HTERT RPE-1 (cell line): Measurements from ENCODE around the gene GGT1.
"Not testable (repeated sequence)": the region's sequence is repeated elsewhere in the genome, so short reads cannot be mapped to it uniquely, and the experiment has no call there.

Experiments used
- in situ Hi-C: fragments of 300-500 bp; cut with MboI; formaldehyde crosslinking; loops from 4 replicates; pipeline ENCODE4 v1.14.3; 2020; ENCODE audit warnings: low sequenced_read_pairs

Gene GGT1

DNA sequence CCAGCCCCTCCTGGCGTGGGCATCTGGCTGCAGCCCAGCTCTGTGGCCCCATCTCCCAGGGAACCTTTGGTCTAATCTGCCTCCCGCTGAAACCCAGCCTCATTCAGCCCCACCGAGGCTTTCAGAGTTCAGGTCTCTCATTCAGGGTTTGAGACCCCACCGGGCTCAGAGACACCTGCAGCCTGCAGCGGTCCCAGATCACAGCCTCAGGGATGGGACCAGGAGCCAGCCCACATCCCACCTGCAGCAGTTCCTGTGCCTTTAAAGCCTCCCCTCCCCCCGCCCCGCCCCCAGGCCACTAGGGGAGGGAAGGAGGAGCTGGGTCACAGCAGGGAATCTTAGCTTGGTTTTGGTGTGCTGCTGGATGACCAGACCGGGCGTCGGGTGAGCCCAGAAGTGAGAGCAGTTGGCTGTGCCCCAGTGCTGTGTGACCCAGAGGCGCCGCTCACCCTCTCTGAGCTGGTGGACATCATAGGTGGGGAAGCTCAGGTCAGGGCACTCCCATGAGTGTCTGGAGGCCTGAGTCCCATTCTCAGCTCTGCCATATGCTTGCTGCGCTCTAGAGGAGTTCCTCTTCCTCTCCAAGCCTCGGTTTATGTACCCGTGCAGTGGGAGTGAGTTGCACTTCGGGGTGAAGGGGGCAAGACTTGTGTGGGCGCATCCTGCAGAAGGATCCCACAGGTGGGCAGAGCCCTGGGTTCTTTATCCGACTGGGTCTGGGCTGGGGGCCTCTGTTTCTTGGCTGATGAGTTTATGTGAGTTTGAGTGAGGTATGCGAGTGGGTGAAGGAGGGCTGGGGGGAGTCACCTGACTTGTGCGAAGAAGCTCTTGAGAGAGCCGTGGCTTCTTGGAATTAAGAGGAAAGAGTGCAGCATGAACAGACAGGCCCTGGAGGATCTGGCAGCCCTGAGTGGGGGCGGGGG lies at the start of gene GGT1:
GGT1 (plus strand) TSS at position 347 of the 923 bp plus-strand sequence. CDS start 7,889 bp downstream, outside the sequence.
- in situ Hi-C loops, result not testable (repeated sequence)

DNA sequence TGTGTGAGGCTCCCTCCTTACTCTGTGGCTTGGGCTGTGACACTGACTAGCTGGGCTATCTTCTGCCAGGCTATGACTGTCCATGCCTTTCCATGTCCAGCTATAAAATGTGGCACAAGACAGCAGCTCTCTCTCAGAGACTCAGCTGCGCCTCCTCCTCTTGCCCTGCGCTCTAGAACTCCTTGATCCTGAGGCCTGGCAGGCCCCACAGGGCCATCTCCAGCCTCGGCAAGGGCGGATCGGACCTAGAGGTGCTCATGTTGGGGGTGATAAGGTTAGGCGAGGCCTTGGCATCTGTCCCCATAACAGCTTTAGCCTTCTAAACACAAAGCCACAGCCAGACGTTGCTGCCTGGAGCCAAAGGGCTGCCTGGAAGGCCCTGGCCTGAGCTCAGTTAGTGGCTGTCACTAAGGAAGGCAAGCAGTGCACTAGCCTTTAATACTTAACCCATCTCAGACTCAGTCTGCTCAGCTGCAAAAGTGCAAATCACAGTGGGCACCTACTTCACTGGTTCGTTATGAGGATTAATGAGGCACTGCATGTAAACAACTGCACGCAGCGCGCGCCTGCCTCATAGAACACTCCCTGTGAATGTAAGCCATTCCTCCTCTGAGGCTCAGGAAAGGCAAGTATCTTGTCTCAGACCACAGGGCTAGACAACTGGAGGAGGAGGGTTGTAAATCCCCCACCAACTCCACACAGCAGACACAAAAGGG lies 49.2 kb upstream of the GGT1 start:
- in situ Hi-C loops, result no loop called here

DNA sequence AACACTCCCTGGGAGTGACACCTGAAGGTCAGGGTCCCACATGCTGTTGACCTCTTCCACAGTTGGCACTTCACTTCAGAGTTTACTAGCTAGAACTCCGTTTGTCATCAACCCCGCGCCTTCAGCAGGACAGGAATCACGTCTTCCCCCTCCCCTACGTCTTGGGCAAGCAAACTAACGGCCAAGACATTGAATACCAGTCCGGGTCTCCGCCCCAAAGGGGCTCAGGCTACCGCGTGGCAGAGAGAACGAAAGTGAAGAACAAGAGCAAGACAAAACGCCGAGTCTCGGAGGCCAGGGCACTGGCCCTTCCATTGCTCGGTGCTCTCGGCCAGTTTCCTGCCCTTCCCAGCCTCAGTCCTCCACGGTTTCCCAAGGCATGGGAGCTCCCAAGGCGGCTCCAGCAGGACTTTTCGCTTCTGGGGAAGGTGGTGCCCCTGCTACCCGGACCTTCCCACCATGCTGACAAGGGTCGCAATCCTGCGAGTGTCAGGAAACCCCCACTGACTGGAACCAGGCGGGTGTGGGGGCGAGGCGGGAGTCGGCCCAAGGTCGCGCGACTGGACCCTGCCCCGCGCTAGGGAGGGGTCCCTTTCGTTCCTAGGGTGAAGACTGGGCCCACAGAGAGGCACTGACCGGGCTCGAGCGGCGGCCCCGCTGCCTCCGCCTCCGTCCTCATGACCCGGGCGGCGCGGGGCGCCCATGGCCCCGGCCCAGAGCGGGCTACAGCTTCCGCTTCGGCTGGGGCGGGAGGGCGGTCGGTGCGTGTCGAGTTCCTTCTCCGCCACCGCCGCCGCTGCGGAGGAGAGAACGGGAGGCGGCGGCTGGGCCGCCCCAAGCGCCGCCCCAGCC lies 48.5 kb upstream of the GGT1 start, which contains the start of gene GUCD1:
GUCD1 (minus strand) TSS at position 826 of the 852 bp plus-strand sequence; CDS start at position 679, 147 bp downstream.
- in situ Hi-C loops, result no loop called here

DNA sequence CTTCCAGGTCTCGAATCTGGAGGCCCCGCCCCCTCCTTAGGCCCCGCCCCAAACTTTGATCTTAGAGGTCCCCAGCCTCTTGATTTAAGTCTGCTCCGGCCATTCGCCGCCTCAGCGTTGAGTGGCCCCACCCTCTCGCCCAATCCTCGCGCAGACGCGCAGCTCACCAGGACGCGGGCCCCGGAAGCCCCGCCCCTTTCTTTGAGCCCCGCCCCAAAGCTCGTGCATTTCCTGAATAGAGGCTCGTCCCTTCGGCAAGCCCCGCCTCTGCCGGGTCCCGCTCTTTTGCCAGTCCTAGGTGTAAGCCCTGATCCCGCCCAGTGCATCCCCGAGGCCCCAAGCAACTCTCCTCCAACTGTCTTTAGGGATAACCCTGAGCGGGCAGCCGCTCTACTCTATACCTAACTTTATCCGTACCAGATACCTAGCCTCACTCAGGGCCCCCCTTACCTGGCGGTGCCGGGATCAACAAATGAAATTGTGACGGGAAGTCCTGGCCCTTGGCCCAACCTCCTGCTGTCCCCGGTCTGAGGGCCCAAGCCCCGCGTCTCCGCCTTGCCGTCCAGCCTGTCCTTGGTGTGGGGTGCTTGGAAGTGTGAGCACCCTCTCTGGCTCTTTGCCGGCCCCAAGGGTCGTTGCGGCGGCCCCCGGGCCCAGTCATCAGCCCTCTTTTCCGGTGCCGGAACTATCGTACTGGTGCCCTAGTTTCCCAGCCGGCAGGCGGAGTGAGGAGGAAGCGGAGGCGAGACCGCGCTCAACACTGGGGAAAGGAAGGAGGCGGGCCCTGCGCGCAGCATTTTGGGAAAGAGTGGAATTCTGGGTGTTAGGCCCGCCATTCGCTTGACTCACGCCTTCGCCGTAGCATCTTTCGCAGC lies 47.6 kb upstream of the GGT1 start, which contains the start of gene SNRPD3:
SNRPD3 (plus strand) TSS at position 835 of the 875 bp plus-strand sequence. CDS start 1,676 bp downstream, outside the sequence.
- in situ Hi-C loops, result no loop called here

DNA sequence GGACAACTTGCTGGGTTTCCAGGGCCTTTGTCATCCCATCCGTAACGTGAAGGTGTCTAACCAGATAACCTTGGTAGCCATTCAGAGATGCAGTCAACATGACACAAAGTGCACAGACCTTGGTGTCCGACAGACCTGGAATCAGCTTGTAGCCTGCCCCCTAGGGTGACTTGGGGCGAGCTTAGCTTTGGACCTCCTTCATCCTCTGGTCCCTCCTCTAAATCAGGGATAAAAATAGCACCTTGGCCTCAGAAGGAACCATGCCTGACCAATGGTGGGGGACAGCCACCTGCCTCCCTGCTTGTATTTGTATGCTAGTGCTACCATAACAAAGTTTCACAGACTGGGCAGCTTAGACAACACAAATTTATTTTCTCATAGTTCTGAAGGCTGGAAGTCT lies 43.5 kb upstream of the GGT1 start:
- in situ Hi-C loops, result no loop called here

DNA sequence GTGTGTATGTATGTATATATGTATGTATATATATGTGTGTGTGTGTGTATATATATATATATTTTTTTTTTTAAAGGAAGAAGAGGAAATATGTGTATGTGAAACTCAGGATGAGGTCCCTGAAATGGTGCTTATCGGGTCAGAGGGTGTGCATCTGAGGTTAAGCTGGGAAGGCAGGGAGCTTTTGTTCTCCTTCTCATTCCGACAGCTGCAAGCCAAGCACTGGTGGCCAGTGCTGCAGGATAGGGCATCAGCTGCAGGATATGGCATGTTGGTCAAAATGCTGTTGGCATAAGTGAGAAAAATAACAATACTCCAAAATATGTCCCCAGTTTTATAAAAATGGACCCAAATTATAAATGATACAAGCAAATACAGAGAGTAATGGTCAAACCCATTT lies 39.7 kb upstream of the GGT1 start:
- in situ Hi-C loops, result no loop called here

DNA sequence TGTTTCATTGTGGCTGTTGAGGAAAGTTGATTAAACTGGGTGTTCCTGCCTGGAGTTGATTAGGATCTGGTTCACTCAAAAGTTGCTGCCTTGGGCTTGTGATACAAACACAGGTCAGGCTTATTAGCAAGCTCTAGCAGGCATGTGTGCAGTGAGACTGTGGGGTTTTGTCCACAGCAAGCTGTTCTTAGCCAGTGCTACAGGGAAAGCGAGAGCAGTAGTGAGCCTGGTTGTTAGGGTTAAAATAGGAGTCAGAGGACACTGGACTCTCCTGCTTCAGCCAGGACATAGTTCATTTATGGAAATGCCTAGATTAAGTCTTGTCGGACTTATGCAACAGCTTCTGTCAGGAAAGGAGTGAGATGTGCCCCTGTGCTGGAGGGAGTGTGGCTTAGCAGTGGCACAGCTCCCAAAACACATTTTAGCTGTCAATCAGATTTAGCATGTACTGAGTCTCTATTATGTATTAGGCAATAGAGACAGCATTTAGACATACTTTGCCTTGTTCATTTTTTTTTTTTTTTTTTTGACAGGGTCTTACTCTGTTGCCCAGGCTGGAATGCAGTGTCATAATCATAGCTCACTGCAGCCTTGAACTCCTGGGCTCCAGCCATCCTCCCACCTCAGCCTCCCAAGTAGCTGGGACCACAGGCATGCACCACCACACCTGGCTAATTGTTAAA lies 38.5 kb upstream of the GGT1 start:
- in situ Hi-C loops, result no loop called here

DNA sequence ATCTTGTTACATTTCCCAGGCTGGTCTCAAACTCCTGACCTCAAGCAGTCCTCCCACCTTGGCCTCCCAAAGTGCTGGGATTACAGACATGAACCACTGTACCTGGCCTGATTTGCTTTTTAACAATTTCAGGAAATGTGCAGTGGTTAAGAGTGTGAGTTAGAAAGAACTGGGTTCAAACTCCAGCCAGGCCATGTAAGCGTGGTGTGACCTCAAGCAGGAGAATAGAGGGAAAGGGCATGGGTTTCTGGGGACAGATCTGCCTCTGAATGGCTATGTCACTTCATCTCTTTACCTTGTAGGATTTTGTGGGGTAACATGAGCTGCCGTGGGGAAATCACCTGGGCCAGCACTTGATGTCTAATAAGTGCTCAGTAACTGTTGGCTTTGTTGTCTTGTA lies 37.9 kb upstream of the GGT1 start:
- in situ Hi-C loops, result no loop called here

DNA sequence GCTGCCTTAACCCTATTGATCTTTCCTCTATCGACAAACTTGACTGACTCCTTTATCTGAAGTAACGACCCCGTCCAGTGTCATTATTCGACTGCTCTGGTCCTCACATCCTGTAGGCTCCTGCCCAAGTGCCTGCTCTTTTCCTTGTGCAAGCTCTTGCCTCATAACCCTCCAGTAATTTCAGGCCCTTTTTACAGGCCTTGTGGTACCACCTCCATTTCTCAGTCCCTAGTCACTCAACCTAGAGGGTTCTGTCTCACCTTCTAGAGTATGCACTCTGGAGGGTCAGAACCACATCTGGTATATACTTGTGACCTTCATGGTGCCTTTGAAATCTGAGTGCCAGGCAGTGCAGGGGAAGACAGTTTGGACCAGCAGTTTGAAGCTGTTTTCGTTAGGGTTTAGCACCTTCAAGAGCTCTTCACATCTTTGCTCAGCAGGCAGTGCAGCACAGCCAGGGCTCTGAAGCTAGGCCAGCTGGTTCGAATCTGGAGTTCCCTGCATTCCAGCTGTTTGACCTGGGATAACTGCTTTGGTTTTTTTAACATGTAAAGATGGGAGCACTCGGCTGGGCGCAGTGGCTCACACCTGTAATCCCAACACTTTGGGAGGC lies 36.0 kb upstream of the GGT1 start:
- in situ Hi-C loops, result no loop called here

DNA sequence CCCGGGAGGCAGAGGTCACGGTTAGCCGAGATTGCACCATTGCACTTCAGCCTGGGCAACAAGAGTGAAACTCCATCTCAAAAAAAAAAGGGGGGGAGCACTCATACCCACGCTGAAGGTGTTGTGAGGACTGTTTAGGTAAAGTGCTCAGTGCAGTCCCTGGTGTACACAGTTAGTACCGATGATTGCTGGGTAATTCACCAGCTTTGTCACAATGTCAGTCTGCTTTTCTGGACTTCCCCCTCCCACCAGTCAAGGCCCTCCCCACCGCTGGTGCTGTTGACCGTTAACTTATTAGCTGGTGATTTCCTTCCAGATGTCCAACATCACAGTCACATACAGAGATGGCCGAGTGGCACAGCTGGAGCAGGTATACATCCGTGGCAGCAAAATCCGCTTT lies 35.3 kb upstream of the GGT1 start:
- in situ Hi-C loops, result no loop called here

DNA sequence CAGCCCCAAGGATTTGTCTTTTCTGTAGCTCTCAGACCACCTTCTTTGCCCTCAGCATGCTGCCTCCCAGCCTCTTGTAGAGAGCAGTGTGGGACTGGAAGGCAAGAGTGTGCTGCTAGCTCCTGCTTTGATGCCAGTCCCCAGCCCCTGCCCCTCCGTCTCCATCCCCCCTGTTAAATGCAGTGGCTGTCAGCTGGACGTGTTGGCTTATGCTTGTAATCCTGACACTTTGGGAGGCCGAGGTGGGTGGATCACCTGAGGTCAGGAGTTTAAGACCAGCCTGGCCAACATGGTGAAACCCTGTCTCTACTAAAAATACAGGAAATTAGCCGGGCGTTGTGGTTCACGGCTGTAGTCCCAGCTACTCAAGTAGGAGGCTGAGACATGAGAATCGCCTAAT lies 31.7 kb upstream of the GGT1 start:
- in situ Hi-C loops, result no loop called here

DNA sequence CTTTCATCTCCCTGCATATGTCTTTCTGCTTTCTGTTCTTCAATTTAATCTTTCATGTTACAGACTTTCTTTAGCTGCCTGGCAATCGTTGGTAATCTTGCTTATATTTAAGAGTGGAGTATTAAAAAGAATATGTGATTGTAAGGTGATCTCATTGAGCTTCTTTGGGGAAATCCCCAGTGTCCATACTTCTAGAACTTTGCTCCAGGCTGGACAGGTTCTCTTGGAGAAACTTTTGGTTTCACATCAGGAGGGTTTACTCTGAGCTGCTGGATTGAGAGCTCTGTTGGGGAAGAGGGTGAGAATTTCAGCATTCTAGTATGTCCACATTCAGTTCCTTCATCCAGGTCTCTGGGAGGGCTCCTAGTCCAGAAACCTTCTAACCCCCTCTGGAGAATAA lies 26.2 kb upstream of the GGT1 start:
- in situ Hi-C loops, result no loop called here

DNA sequence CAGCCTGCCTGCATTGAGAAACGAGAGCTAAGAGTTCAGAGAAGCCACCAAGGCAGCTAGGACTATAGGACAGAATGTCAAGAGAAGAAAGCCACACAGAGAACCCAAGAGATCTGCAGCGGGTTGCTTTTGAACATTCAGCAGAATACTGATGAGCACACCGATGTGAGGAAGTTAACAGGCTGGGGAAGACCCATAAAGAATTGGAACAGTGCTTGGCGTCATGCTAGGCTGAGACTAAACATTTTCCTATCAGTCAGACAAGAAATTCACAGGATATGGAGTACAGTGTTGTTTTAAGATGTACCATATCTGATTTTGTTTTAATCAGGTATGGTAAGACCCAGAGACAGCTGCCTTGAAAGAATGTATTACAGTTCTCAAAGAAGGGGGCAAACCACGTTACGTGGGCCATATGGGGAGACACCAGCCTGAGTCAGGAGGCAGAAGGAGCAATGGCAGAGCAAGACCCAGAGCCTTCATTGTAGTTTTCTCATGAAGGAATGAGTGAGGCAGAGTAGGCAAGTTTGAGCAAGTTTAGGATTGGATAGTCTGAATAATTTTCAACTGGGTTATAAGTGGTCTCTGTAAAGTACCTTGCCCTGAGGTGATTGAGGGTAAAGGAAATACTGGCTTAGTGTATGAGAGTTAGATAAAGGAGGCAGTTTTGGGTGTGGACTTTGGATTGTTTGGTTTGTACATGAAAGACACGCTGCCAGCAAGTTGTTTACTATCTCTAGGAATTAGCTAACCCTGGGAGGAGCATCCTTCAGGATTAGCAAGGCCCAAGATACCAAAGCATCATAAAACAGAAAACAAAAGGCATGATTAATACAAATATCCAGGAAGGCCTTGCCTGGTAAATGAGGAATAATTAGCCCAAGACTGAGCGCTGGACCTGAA lies 24.4 kb upstream of the GGT1 start:
- in situ Hi-C loops, result no loop called here

DNA sequence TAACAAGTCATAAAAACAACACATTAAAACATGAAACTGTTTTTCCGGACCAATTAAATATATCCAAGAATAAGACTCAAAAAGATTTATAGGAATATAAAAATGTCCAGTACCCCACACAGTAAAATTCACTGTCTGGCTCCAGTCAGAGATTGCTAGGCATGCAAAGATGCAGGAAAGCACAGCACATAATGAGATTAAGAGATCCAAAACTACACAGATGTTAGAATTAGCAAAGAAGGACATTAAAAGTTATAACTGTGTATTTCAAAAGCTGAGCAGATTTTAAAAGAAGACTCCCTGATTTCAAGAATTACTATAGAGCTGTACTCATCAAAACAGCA lies 23.8 kb upstream of the GGT1 start:
- in situ Hi-C loops, result no loop called here

DNA sequence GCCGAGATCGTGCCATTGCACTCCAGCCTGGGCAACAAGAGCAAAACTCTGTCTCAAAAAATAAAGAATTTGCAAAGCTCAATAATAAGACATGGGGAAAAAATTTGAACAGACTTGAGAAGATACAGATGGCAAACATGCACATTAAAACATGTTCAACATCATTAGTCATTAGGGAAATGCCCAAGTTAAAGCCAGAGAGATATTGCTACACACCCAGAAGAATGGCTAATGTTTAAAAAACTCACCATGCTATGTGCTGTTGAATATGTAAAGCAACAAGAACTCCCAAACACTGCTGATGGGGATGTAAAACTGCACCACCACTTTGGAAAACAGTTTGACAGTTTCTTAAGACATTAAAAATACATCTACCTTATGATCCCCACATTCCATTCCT lies 22.7 kb upstream of the GGT1 start:
- in situ Hi-C loops, result no loop called here

DNA sequence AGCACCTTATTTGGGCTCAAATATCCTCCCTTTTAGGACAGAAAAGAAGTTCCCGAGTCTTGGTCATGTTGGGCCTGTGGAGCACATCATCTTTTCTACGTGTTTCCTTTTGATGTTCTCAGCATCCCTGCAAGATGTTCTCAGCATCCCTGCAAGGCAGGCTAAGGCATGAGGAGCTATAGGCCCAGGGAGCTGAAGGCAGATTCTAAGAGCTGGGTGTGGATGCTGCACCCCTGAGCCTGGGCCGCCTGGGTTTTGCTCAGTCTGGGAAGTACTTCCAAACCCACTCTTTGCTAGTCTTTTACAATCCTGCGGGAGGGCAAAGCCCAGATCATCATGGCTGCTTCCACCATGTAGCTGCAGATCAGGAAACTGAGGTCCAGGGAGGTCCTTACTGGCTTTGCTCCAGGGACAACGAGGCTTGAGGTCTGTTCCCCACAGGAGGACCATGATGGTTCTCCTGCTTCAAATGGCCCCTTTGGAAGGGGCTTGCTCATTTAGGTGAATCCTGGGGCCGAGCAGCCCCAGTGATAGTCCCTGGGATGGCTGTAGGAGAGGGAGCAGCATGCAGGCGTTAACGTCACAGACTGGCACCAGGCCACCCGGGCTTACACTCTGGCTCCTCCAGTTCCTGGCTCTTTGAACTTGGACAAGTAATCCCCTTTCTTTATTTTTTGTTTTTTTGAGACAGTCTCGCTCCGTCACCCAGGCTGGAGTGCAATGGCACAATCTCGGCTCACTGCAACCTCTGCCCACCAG lies 20.8 kb upstream of the GGT1 start:
- in situ Hi-C loops, result no loop called here
